GM12878 (cell line): Measurements from ENCODE around the gene SOST. TPM values are rescaled to one million over a fixed set of nuclear protein-coding genes. Genes with fewer than 3 reads are reported as not detected.

Experiments used
- ATAC-seq: fragments of 200-7000 bp; cut with Tn5 transposase; 3 replicates; pipeline ENCODE4 v1.9.1; 2020; ENCODE audit warnings: mild to moderate bottlenecking, moderate library complexity
- BruUV-seq: library from RNA; stranded (reverse); fragments of 400-500 nt; replicated peaks from 2 replicates; lab custom pipeline; 2021; lab: Mats Ljungman, UMichigan
- CTCF ChIA-PET: fragments of 300-600 bp; sonication (Branson Sonifier 250); formaldehyde crosslinking; extraction: SDS; loops from one replicate; lab custom pipeline; 2021; ENCODE audit warnings: inconsistent platforms; lab: Yijun Ruan, JAX
- POLR2A ChIA-PET: fragments of 350-600 bp; formaldehyde crosslinking; extraction: SDS; loops from one replicate; lab custom pipeline; 2021; ENCODE audit warnings: inconsistent platforms; lab: Charles Lee
- RAD21 ChIA-PET: fragments of 300-600 bp; sonication (Branson Sonifier 250); formaldehyde crosslinking; loops from one replicate; lab custom pipeline; 2023; ENCODE audit warnings: antibody characterized with exemption; ENCODE audit not compliant: unreplicated experiment; lab: Charles Lee
- SMC1A ChIA-PET: fragments of 300-600 bp; sonication (Branson Sonifier 250); formaldehyde crosslinking; loops from one replicate; lab custom pipeline; 2023; ENCODE audit not compliant: unreplicated experiment, uncharacterized antibody; lab: Charles Lee
- DNase-seq: peaks from one replicate; pipeline ENCODE4 v3.0.0-alpha.2; 2011; ENCODE audit warnings: low read depth, low spot score
- FAIRE-seq: peaks from 3 replicates; lab custom pipeline; 2011; peaks lifted over from hg19 to GRCh38; lab: Jason Lieb, UNC
- H2AFZ ChIP-seq: 2 replicates; pipeline ENCODE4 v1.6.0; 2011; ENCODE audit warnings: low read depth, low read length, control low read depth; ENCODE audit not compliant: control insufficient read depth
- H3K27ac ChIP-seq: 2 replicates; pipeline ENCODE4 v1.5.1; 2011; ENCODE audit warnings: control low read depth; ENCODE audit not compliant: control insufficient read depth, insufficient read depth
- H3K27me3 ChIP-seq, 2 experiments: replicated peaks in 1 of 2; 2 replicates each; pipeline versions ENCODE4 v1.6.0 to v1.6.1; 2011; ENCODE audit warnings: low read length in 1 of 2; ENCODE audit not compliant: control insufficient read depth in 2 of 2, insufficient read depth in 2 of 2
- H3K36me3 ChIP-seq, 2 experiments: 2 replicates each; pipeline ENCODE4 v1.5.1; 2011; ENCODE audit warnings: low read length in 1 of 2; ENCODE audit not compliant: control insufficient read depth in 2 of 2, insufficient read depth in 2 of 2
- H3K4me1 ChIP-seq: 2 replicates; pipeline ENCODE4 v1.6.1; 2011; ENCODE audit warnings: mild to moderate bottlenecking, low read length, moderate library complexity, mixed read lengths; ENCODE audit not compliant: control insufficient read depth, insufficient read depth
- H3K4me2 ChIP-seq: 2 replicates; pipeline ENCODE4 v1.6.0; 2011; ENCODE audit warnings: control low read depth; ENCODE audit not compliant: control insufficient read depth, insufficient read depth
- H3K4me3 ChIP-seq: fragments of 200-600 bp; sonication (generic); 2 replicates; pipeline ENCODE4 v1.5.1; 2016
- H3K79me2 ChIP-seq: 2 replicates; pipeline ENCODE4 v1.6.0; 2011; ENCODE audit warnings: low read length; ENCODE audit not compliant: control insufficient read depth, insufficient read depth
- H3K9ac ChIP-seq: 2 replicates; pipeline ENCODE4 v1.8.0; 2011; ENCODE audit warnings: low read length, control low read depth, mixed read lengths; ENCODE audit not compliant: control insufficient read depth, insufficient read depth
- H3K9me3 ChIP-seq: replicated peaks from 3 replicates; pipeline ENCODE4 v1.5.1; 2011; ENCODE audit warnings: mild to moderate bottlenecking, low read length; ENCODE audit not compliant: control insufficient read depth, insufficient read depth
- H4K20me1 ChIP-seq: 2 replicates; pipeline ENCODE4 v1.6.0; 2011; ENCODE audit not compliant: control insufficient read depth, insufficient read depth
- BRCA1 ChIP-seq: IDR thresholded peaks from 2 replicates; pipeline ENCODE4 v1.6.1; 2011; ENCODE audit warnings: low read depth, low read length, improper control_type of control experiment
- DPF2 ChIP-seq: fragments of 450-650 bp; IDR thresholded peaks from 2 replicates; pipeline ENCODE4 v1.6.1; 2017; ENCODE audit warnings: mild to moderate bottlenecking
- HDGF ChIP-seq: fragments of 450-650 bp; IDR thresholded peaks from 2 replicates; pipeline ENCODE4 v1.6.1; 2016; ENCODE audit warnings: antibody characterized with exemption
- IKZF2 ChIP-seq, 2 experiments: fragments of 450-650 bp; IDR thresholded peaks; 2 replicates each; pipeline ENCODE4 v1.6.1; 2017; ENCODE audit warnings: mild to moderate bottlenecking in 2 of 2, moderate library complexity in 2 of 2
- IRF3 ChIP-seq: fragments of 450-650 bp; IDR thresholded peaks from 2 replicates; pipeline ENCODE4 v1.6.1; 2014; ENCODE audit warnings: mild to moderate bottlenecking
- KLF5 ChIP-seq: fragments of 450-650 bp; IDR thresholded peaks from 2 replicates; pipeline ENCODE4 v1.6.1; 2014; ENCODE audit warnings: mild to moderate bottlenecking; ENCODE audit not compliant: partially characterized antibody
- NFYB ChIP-seq: IDR thresholded peaks from 2 replicates; pipeline ENCODE4 v1.6.1; 2011; ENCODE audit warnings: low read depth, mild to moderate bottlenecking, low read length, improper control_type of control experiment, moderate library complexity; ENCODE audit not compliant: insufficient read depth
- NKRF ChIP-seq: fragments of 450-650 bp; conservative IDR thresholded peaks from 2 replicates; pipeline ENCODE4 v1.6.1; 2017; ENCODE audit warnings: mild to moderate bottlenecking, moderate library complexity
- PAX5 ChIP-seq: IDR thresholded peaks from 2 replicates; pipeline ENCODE4 v1.6.1; 2011; ENCODE audit warnings: low read depth, low read length, borderline replicate concordance
- PML ChIP-seq: IDR thresholded peaks from 2 replicates; pipeline ENCODE4 v1.6.1; 2012; ENCODE audit warnings: low read length, inconsistent platforms
- RB1 ChIP-seq: fragments of 450-650 bp; formaldehyde crosslinking; IDR thresholded peaks from 2 replicates; pipeline ENCODE4 v1.6.1; 2017; ENCODE audit warnings: mild to moderate bottlenecking, borderline replicate concordance
- RELA ChIP-seq: fragments of 450-650 bp; IDR thresholded peaks from 2 replicates; pipeline ENCODE4 v1.8.0; 2014; ENCODE audit warnings: borderline replicate concordance; ENCODE audit not compliant: partially characterized antibody
- SMARCA5 ChIP-seq: fragments of 450-650 bp; IDR thresholded peaks from 2 replicates; pipeline ENCODE4 v1.6.1; 2017; ENCODE audit warnings: mild to moderate bottlenecking
- SMC3 ChIP-seq: IDR thresholded peaks from 2 replicates; pipeline ENCODE4 v1.6.1; 2011; ENCODE audit warnings: low read length, improper control_type of control experiment, borderline replicate concordance
- ZNF207 ChIP-seq: fragments of 450-650 bp; IDR thresholded peaks from 2 replicates; pipeline ENCODE4 v1.6.1; 2014; ENCODE audit warnings: antibody characterized with exemption, mild to moderate bottlenecking, borderline replicate concordance
- ZNF384 ChIP-seq: IDR thresholded peaks from 2 replicates; pipeline ENCODE4 v1.6.1; 2012; ENCODE audit warnings: low read depth, mild to moderate bottlenecking, low read length, improper control_type of control experiment, borderline replicate concordance
- WGBS: methylation state at CpG from one replicate; pipeline ENCODE4 v1.1.6; 2016; ENCODE audit warnings: low lambda C conversion rate; ENCODE audit not compliant: insufficient replicate concordance, insufficient coverage; ENCODE audit errors: missing lambda C conversion rate; 5-methylcytosine and 5-hydroxymethylcytosine counted together
- in situ Hi-C: fragments of 300-500 bp; cut with MboI; formaldehyde crosslinking; loops from 9 replicates; pipeline ENCODE4 v1.14.3; 2018; ENCODE audit warnings: mixed read lengths
- intact Hi-C: fragments of 100-400 bp; cut with micrococcal nuclease; formaldehyde crosslinking; loops from one replicate; pipeline ENCODE4 v1.14.2; 2022; ENCODE audit not compliant: unreplicated experiment
- polyA plus RNA-seq, 11 experiments: library from polyadenylated mRNA; depleted of rRNA in 4 of 11; unstranded in 6 of 11; stranded (reverse) in 5 of 11; fragments of >200 nt; fragmentation: Nextera tagmentation in 4 of 11; fragmentation: Illumina TruSeq in 1 of 11; extraction: Ambion mirVana in 4 of 11; extraction: Trizol in 1 of 11; gene quantifications; 1 replicate in 1 of 11; 2 replicates in 10 of 11; pipeline versions ENCODE4 v1.2.1 to v1.2.3, GENCODE V29; 2011 to 2016; ENCODE audit warnings: inconsistent platforms in 2 of 11, missing spikeins in 2 of 11, low read depth in 1 of 11
- total RNA-seq, 4 experiments: library from RNA; depleted of rRNA in 3 of 4; stranded (reverse); fragments of >200 nt in 3 of 4; fragmentation: Illumina TruSeq in 1 of 4; extraction: Trizol in 1 of 4; gene quantifications; 2 replicates each; pipeline versions ENCODE4 v1.2.1 to v1.2.3, GENCODE V29; 2013 to 2021
- TF ChIP-seq, protein P1 (sequence below): fragments of 450-650 bp; IDR thresholded peaks from 2 replicates; pipeline ENCODE4 v1.6.1; 2016; ENCODE audit warnings: mild to moderate bottlenecking, moderate library complexity, borderline replicate concordance

Gene SOST
- total and polyA plus RNA-seq, 10 of the 15 experiments (the other 5 are each of a cell fraction or from before 2014, with no cell fraction given): not detected

DNA sequence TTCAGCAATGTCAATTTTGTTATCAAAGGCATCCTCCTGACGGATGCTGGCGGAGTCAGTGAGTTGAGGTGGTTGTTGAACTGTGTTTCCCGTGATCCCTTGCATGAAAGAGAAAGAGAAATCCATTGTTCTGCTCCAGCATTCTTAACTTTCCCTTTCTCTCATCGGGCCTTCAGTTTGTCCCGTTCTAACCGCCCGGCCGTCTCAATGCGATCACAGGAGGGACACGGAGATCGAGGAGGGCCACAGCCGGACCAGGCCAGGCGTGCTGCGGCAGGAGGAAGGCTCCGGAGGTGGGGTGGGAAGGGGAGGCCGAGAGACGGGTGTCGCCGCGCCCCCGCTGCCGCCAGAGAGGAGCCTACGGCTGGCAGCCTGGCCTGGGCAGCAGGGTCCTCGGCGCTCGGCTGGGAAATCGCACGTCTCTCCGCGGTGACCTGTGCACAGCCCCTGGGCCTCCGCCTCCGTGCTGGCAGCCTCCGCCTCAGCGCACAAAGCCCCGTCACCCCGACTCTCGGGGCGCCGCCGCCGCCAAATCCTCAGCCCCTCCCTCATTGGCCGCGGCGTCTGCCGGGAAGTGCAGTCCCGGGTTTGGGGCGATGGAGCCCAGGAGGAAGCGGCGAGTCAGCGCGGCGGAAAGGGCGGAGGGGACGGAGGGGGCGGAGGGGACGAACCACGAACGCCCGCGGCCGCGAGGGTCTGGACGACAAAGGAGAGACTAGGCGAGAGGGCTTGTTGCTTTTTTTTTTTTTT, 38.1 kb downstream of the SOST start:
- WGBS: under 1% methylated on average over 52 of the region's 64 CpGs
- RAD21 ChIA-PET: no interaction called here
- TF ChIP-seq IRF3 (0 out of 2 replicates have a peak, but pooled peaks have one; percentile 37), RELA (peak; percentile 39), NKRF (peak; percentile 49; the same call in 1 of the 2 replicates), SMARCA5 (0 out of 2 replicates have a peak, but pooled peaks have one; percentile 65), ZNF207 (0 out of 2 replicates have a peak, but pooled peaks have one; percentile 54), PAX5 (peak; percentile 13; the same call in 1 of the 2 replicates), HDGF (peak; percentile 80), BRCA1 (no peak), KLF5 (no peak), RB1 (peak; percentile 78), NFYB (no peak), PML (no peak), ZNF384 (peak; percentile 64), DPF2 (peak; percentile 83), SMC3 (no peak), IKZF2 (IDR thresholded peaks at IDR 0.05) (peak in 1 of 2 experiments; percentile 29; a peak in 2 of 4 replicates)
- TF ChIP-seq, protein P1, sequence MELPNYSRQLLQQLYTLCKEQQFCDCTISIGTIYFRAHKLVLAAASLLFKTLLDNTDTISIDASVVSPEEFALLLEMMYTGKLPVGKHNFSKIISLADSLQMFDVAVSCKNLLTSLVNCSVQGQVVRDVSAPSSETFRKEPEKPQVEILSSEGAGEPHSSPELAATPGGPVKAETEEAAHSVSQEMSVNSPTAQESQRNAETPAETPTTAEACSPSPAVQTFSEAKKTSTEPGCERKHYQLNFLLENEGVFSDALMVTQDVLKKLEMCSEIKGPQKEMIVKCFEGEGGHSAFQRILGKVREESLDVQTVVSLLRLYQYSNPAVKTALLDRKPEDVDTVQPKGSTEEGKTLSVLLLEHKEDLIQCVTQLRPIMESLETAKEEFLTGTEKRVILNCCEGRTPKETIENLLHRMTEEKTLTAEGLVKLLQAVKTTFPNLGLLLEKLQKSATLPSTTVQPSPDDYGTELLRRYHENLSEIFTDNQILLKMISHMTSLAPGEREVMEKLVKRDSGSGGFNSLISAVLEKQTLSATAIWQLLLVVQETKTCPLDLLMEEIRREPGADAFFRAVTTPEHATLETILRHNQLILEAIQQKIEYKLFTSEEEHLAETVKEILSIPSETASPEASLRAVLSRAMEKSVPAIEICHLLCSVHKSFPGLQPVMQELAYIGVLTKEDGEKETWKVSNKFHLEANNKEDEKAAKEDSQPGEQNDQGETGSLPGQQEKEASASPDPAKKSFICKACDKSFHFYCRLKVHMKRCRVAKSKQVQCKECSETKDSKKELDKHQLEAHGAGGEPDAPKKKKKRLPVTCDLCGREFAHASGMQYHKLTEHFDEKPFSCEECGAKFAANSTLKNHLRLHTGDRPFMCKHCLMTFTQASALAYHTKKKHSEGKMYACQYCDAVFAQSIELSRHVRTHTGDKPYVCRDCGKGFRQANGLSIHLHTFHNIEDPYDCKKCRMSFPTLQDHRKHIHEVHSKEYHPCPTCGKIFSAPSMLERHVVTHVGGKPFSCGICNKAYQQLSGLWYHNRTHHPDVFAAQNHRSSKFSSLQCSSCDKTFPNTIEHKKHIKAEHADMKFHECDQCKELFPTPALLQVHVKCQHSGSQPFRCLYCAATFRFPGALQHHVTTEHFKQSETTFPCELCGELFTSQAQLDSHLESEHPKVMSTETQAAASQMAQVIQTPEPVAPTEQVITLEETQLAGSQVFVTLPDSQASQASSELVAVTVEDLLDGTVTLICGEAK: no peak

More for the DNA sequence above, 38.1 kb downstream of the SOST start:
- ChIA-PET CTCF (no interaction called here), SMC1A (no interaction called here), POLR2A (interaction anchor here (0.6 to 0.7 kb wide), 2 partner anchors 147 to 1088 kb away, joined by 3 read pairs; no protein-coding TSS in a partner anchor)
- Histone ChIP-seq H2AFZ (peak overlapping the region; percentile 95), H3K4me2 (peak overlapping the region; percentile 95), H4K20me1 (no peaks in the 10 kb centered on the region), H3K9me3 (no peaks in the 10 kb centered on the region), H3K27ac (peak overlapping the region; percentile 83), H3K4me1 (peaks cover 10% of the 10 kb centered on the region), H3K27me3 (no peaks in the 10 kb centered on the region), H3K79me2 (no peaks in the 10 kb centered on the region), H3K9ac (peak overlapping the region; percentile 96), H3K4me3 (peak overlapping the region; percentile 71), H3K36me3 (no peaks in the 10 kb centered on the region)
- ATAC-seq (peak; percentile 95), FAIRE-seq (peak; percentile 61), DNase-seq (no peak)
- in situ Hi-C loops (no loop called here), intact Hi-C loops (no loop called here)
- TSS peak; percentile 91 for BruUV-seq
